HepG2 (cell line): ENCODE results near the gene KRTCAP3. TPM values are rescaled to one million over a fixed set of nuclear protein-coding genes. Genes with fewer than 3 reads are reported as not detected.
A peak's percentile ranks its signal among the peaks of the same experiment; 100 is the strongest.

ENCODE experiments used
- ATAC-seq: fragments of 200-7000 bp; cut with Tn5 transposase; 3 replicates; pipeline ENCODE4 v1.9.1; 2020; ENCODE audit warnings: mild to moderate bottlenecking, moderate library complexity
- BruUV-seq: library from RNA; stranded (reverse); fragments of 400-500 nt; replicated peaks from 2 replicates; lab custom pipeline; 2021; lab: Mats Ljungman, UMichigan
- CTCF ChIA-PET: fragments of 300-600 bp; formaldehyde crosslinking; extraction: SDS; loops from one replicate; lab custom pipeline; 2021; ENCODE audit warnings: low total read pairs, inconsistent platforms, low intra/inter-chr PET ratio; lab: Yijun Ruan, JAX
- POLR2A ChIA-PET: fragments of 350-600 bp; sonication (Branson Sonifier 250); formaldehyde crosslinking; loops from one replicate; lab custom pipeline; 2020; ENCODE audit warnings: antibody characterized with exemption, inconsistent platforms; lab: Yijun Ruan, JAX
- DNase-seq: peaks from one replicate; pipeline ENCODE4 v3.0.0-alpha.2; 2015; ENCODE audit warnings: low spot score
- FAIRE-seq: peaks from 3 replicates; lab custom pipeline; 2011; peaks lifted over from hg19 to GRCh38; lab: Jason Lieb, UNC
- H2AFZ ChIP-seq: one replicate; pipeline ENCODE4 v1.6.1; 2011; ENCODE audit warnings: low read length, inconsistent platforms
- H3K27ac ChIP-seq: fragments of 300-600 bp; 3 replicates; pipeline ENCODE4 v1.8.0; 2011; ENCODE audit warnings: mixed run types, mild to moderate bottlenecking, mixed read lengths, low read length, inconsistent platforms; ENCODE audit not compliant: insufficient read depth; ENCODE audit errors: extremely low read length
- H3K27me3 ChIP-seq, 2 experiments: fragments of 200-600 bp in 1 of 2; 2 replicates in 1 of 2; 3 replicates in 1 of 2; pipeline versions ENCODE4 v1.6.0 to v1.8.0; 2011; ENCODE audit warnings: low read length in 2 of 2, mild to moderate bottlenecking in 2 of 2, moderate library complexity in 2 of 2, inconsistent platforms in 1 of 2; ENCODE audit not compliant: insufficient read depth in 2 of 2, control insufficient read depth in 1 of 2
- H3K36me3 ChIP-seq, 2 experiments: fragments of 200-600 bp in 1 of 2; replicated peaks in 1 of 2; 2 replicates in 1 of 2; 3 replicates in 1 of 2; pipeline versions ENCODE4 v1.5.1 to v1.8.0; 2011; ENCODE audit warnings: low read length in 2 of 2, inconsistent platforms in 1 of 2; ENCODE audit not compliant: insufficient read depth in 2 of 2, control insufficient read depth in 1 of 2
- H3K4me1 ChIP-seq: 2 replicates; pipeline ENCODE4 v1.5.1; 2012; ENCODE audit warnings: low read length, inconsistent platforms; ENCODE audit not compliant: insufficient read depth
- H3K4me2 ChIP-seq: 2 replicates; pipeline ENCODE4 v1.6.0; 2011; ENCODE audit warnings: low read depth, low read length, inconsistent platforms
- H3K4me3 ChIP-seq, 3 experiments: fragments of 200-600 bp in 1 of 3; sonication (generic), shearing (Covaris generic) in 1 of 3; replicated peaks in 1 of 3; 2 replicates each; pipeline ENCODE4 v1.5.1; 2011 to 2016; ENCODE audit warnings: low read length in 3 of 3, inconsistent platforms in 2 of 3, low read depth in 2 of 3, mild to moderate bottlenecking in 2 of 3, control low read depth in 1 of 3, mixed read lengths in 1 of 3; ENCODE audit not compliant: insufficient read depth in 1 of 3
- H3K79me2 ChIP-seq: one replicate; pipeline ENCODE4 v1.6.1; 2011; ENCODE audit warnings: low read length, inconsistent platforms; ENCODE audit not compliant: insufficient read depth
- H3K9ac ChIP-seq: 2 replicates; pipeline ENCODE4 v1.6.0; 2011; ENCODE audit warnings: mild to moderate bottlenecking, low read depth, low read length, inconsistent platforms; ENCODE audit not compliant: insufficient read depth
- H3K9me3 ChIP-seq: 2 replicates; pipeline ENCODE4 v1.5.1; 2012; ENCODE audit warnings: mild to moderate bottlenecking, low read length
- H4K20me1 ChIP-seq: 2 replicates; pipeline ENCODE4 v1.6.0; 2011; ENCODE audit warnings: inconsistent platforms, mild to moderate bottlenecking, low read length, moderate library complexity; ENCODE audit not compliant: insufficient read depth
- ZNF639 ChIP-seq: conservative IDR thresholded peaks from 2 replicates; pipeline ENCODE4 v1.6.1; 2018; ENCODE audit warnings: missing genetic modification reagents
- ZNF740 ChIP-seq: sonication (generic); formaldehyde crosslinking; IDR thresholded peaks from 2 replicates; pipeline ENCODE4 v1.4.0; 2020; ENCODE audit warnings: missing genetic modification reagents
- WGBS: methylation state at CpG from one replicate; pipeline ENCODE4 v1.1.6; 2017; ENCODE audit warnings: low lambda C conversion rate; 5-methylcytosine and 5-hydroxymethylcytosine counted together
- in situ Hi-C: cut with HindIII; loops from 2 replicates; pipeline ENCODE4 v1.10.0; 2017; ENCODE audit warnings: low pct_unique_long_range_greater_than_20kb; ENCODE audit not compliant: extremely low pct_ligation_motif_present
- intact Hi-C: fragments of 100-400 bp; cut with micrococcal nuclease; formaldehyde crosslinking; loops from one replicate; pipeline ENCODE4 v1.10.0; 2022; ENCODE audit not compliant: unreplicated experiment
- polyA plus RNA-seq, 8 experiments: library from polyadenylated mRNA; depleted of rRNA in 3 of 8; stranded (reverse) in 7 of 8; unstranded in 1 of 8; fragments of >200 nt; fragmentation: Illumina TruSeq in 4 of 8; extraction: Trizol in 4 of 8; gene quantifications; 2 replicates each; pipeline versions ENCODE4 v1.2.1 to v1.2.3, GENCODE V29; 2011 to 2016; ENCODE audit warnings: low read depth in 4 of 8, missing spikeins in 1 of 8, mixed read lengths in 1 of 8; ENCODE audit not compliant: insufficient read depth in 1 of 8
- small RNA-seq, 3 experiments: library from RNA; depleted of rRNA; stranded (forward); fragments of <200 nt; gene quantifications; one replicate each; pipeline ENCODE3, GENCODE V24; 2012; ENCODE audit warnings: low read depth in 2 of 3, low replicate concordance in 1 of 3; ENCODE audit not compliant: insufficient read length in 3 of 3, insufficient read depth in 2 of 3
- total RNA-seq, 5 experiments: library from RNA; depleted of rRNA; stranded (reverse); fragments of >200 nt; fragmentation: Illumina TruSeq; extraction: Trizol; gene quantifications; 2 replicates each; pipeline ENCODE4 v1.2.3, GENCODE V29; 2016; ENCODE audit warnings: low read depth in 1 of 5
- TF ChIP-seq, protein P1 (sequence below): sonication (generic); formaldehyde crosslinking; conservative IDR thresholded peaks from 2 replicates; pipeline ENCODE4 v1.8.1; 2023; ENCODE audit warnings: missing genetic modification reagents
- TF ChIP-seq, protein P2 (sequence below): sonication (generic); formaldehyde crosslinking; IDR thresholded peaks from 2 replicates; pipeline ENCODE4 v1.5.0; 2020; ENCODE audit warnings: mild to moderate bottlenecking, missing genetic modification reagents, borderline replicate concordance

KRTCAP3 gene
- total and polyA plus RNA-seq, 2 of the 13 experiments (the other 11 are each of a cell fraction or from before 2014, with no cell fraction given), result 2.1 to 4.5 TPM

- in situ Hi-C loops (no loop called here), intact Hi-C loops (no loop called here)
- Histone ChIP-seq H3K27ac (no peak overlapping the region), H3K36me3 (no peaks in the 10 kb centered on the region), H2AFZ (no peak overlapping the region), H3K79me2 (no peaks in the 10 kb centered on the region), H3K4me3 (peak overlapping the region in 1 of 3 experiments; percentile 81; a peak in 1 of 6 replicates), H4K20me1 (no peaks in the 10 kb centered on the region), H3K9me3 (no peaks in the 10 kb centered on the region), H3K4me1 (peaks cover 63% of the 10 kb centered on the region), H3K9ac (peak overlapping the region; percentile 74; the same call in 1 of the 2 replicates), H3K27me3 (no peaks in the 10 kb centered on the region; a peak in 1 of 5 replicates), H3K4me2 (peak overlapping the region; percentile 95)
- CTCF ChIA-PET, result no interaction called here
- no TSS peak for BruUV-seq
- 78% methylated on average over 13 of the region's 13 CpGs for WGBS
- TF ChIP-seq ZNF740 (CRISPR knock-in tag), result peak; percentile 83; the same call in 1 of the 2 replicates
- TF ChIP-seq ZNF639 (CRISPR knock-in tag), result 0 out of 2 replicates have a peak, but pooled peaks have one; percentile 15
- TF ChIP-seq, protein P1, sequence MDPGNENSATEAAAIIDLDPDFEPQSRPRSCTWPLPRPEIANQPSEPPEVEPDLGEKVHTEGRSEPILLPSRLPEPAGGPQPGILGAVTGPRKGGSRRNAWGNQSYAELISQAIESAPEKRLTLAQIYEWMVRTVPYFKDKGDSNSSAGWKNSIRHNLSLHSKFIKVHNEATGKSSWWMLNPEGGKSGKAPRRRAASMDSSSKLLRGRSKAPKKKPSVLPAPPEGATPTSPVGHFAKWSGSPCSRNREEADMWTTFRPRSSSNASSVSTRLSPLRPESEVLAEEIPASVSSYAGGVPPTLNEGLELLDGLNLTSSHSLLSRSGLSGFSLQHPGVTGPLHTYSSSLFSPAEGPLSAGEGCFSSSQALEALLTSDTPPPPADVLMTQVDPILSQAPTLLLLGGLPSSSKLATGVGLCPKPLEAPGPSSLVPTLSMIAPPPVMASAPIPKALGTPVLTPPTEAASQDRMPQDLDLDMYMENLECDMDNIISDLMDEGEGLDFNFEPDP, result no peak
- TF ChIP-seq, protein P2, sequence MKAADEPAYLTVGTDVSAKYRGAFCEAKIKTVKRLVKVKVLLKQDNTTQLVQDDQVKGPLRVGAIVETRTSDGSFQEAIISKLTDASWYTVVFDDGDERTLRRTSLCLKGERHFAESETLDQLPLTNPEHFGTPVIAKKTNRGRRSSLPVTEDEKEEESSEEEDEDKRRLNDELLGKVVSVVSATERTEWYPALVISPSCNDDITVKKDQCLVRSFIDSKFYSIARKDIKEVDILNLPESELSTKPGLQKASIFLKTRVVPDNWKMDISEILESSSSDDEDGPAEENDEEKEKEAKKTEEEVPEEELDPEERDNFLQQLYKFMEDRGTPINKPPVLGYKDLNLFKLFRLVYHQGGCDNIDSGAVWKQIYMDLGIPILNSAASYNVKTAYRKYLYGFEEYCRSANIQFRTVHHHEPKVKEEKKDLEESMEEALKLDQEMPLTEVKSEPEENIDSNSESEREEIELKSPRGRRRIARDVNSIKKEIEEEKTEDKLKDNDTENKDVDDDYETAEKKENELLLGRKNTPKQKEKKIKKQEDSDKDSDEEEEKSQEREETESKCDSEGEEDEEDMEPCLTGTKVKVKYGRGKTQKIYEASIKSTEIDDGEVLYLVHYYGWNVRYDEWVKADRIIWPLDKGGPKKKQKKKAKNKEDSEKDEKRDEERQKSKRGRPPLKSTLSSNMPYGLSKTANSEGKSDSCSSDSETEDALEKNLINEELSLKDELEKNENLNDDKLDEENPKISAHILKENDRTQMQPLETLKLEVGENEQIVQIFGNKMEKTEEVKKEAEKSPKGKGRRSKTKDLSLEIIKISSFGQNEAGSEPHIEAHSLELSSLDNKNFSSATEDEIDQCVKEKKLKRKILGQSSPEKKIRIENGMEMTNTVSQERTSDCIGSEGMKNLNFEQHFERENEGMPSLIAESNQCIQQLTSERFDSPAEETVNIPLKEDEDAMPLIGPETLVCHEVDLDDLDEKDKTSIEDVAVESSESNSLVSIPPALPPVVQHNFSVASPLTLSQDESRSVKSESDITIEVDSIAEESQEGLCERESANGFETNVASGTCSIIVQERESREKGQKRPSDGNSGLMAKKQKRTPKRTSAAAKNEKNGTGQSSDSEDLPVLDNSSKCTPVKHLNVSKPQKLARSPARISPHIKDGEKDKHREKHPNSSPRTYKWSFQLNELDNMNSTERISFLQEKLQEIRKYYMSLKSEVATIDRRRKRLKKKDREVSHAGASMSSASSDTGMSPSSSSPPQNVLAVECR (CRISPR knock-in tag), result peak; percentile 7; the same call in 1 of the 2 replicates
- DNase-seq (no peak), ATAC-seq (peak; percentile 0; the same call in 1 of the 3 replicates), FAIRE-seq (no peak)
- POLR2A ChIA-PET, result interaction anchor here (0.8 to 2.0 kb wide), 8 partner anchors 66 to 170 kb away, joined by 3 to 9 read pairs (median 4); partner anchors contain the start of genes CCDC121, GPN1, GTF3C2 and NRBP1
Observed at GRCh38 chr2:27493948-27494283, 51.7 kb downstream of the KRTCAP3 start.

Small RNAs within 50 kb of the gene (small RNA-seq; reads per million reads assigned to genes)
- 0 reads per million in 3 experiments for gene RNU6-986P

Other genes starting within 250 kb of the KRTCAP3 start
- gene ATRAID, start 230.3 kb upstream of the KRTCAP3 start, total RNA-seq (2016; rRNA removed; fragmentation: Illumina TruSeq; extraction: Trizol), result 130 and 207 TPM in 2 replicates
- 280 and 382 TPM in 2 replicates for gene ATRAID, start 230.3 kb upstream of the KRTCAP3 start, polyA plus RNA-seq (2011; rRNA removed)
- gene SLC5A6, start 230.1 kb upstream of the KRTCAP3 start, total RNA-seq (2016; rRNA removed; fragmentation: Illumina TruSeq; extraction: Trizol), result 73.9 and 135 TPM in 2 replicates
- 417 and 462 TPM in 2 replicates for gene SLC5A6, start 230.1 kb upstream of the KRTCAP3 start, polyA plus RNA-seq (2011; rRNA removed)
- 21.5 and 21.7 TPM in 2 replicates for gene CAD, start 225.0 kb upstream of the KRTCAP3 start, total RNA-seq (2016; rRNA removed; fragmentation: Illumina TruSeq; extraction: Trizol)
- gene CAD, start 225.0 kb upstream of the KRTCAP3 start, polyA plus RNA-seq (2011; rRNA removed), result 37.0 and 43.1 TPM in 2 replicates
- 0.38 TPM in 1 of 2 replicates, not detected in the other for gene SLC30A3, start 179.3 kb upstream of the KRTCAP3 start, total RNA-seq (2016; rRNA removed; fragmentation: Illumina TruSeq; extraction: Trizol)
- 0.79 and 1.0 TPM in 2 replicates for gene SLC30A3, start 179.3 kb upstream of the KRTCAP3 start, polyA plus RNA-seq (2011; rRNA removed)
- not detected in 2 replicates for gene DNAJC5G, start 166.9 kb upstream of the KRTCAP3 start, total RNA-seq (2016; rRNA removed; fragmentation: Illumina TruSeq; extraction: Trizol)
- 0.05 and 0.07 TPM in 2 replicates for gene DNAJC5G, start 166.9 kb upstream of the KRTCAP3 start, polyA plus RNA-seq (2011; rRNA removed)
- 0.07 TPM in 1 of 2 replicates, not detected in the other for gene TRIM54, start 160.0 kb upstream of the KRTCAP3 start, total RNA-seq (2016; rRNA removed; fragmentation: Illumina TruSeq; extraction: Trizol)
- 0.13 and 0.14 TPM in 2 replicates for gene TRIM54, start 160.0 kb upstream of the KRTCAP3 start, polyA plus RNA-seq (2011; rRNA removed)
- 0.36 and 1.2 TPM in 2 replicates for gene UCN, start 133.9 kb upstream of the KRTCAP3 start, total RNA-seq (2016; rRNA removed; fragmentation: Illumina TruSeq; extraction: Trizol)
- gene UCN, start 133.9 kb upstream of the KRTCAP3 start, polyA plus RNA-seq (2011; rRNA removed), result 2.3 and 2.6 TPM in 2 replicates
- gene MPV17, start 119.3 kb upstream of the KRTCAP3 start, total RNA-seq (2016; rRNA removed; fragmentation: Illumina TruSeq; extraction: Trizol), result 37.0 and 48.9 TPM in 2 replicates
- 119 and 129 TPM in 2 replicates for gene MPV17, start 119.3 kb upstream of the KRTCAP3 start, polyA plus RNA-seq (2011; rRNA removed)
- gene GTF3C2, start 85.6 kb upstream of the KRTCAP3 start, total RNA-seq (2016; rRNA removed; fragmentation: Illumina TruSeq; extraction: Trizol), result 77.5 and 80.0 TPM in 2 replicates
- gene GTF3C2, start 85.6 kb upstream of the KRTCAP3 start, polyA plus RNA-seq (2011; rRNA removed), result 110 and 130 TPM in 2 replicates
- gene EIF2B4, start 72.0 kb upstream of the KRTCAP3 start, total RNA-seq (2016; rRNA removed; fragmentation: Illumina TruSeq; extraction: Trizol), result 91.5 and 105 TPM in 2 replicates
- gene EIF2B4, start 72.0 kb upstream of the KRTCAP3 start, polyA plus RNA-seq (2011; rRNA removed), result 96.4 and 99.2 TPM in 2 replicates
- gene SNX17, start 71.8 kb upstream of the KRTCAP3 start, total RNA-seq (2016; rRNA removed; fragmentation: Illumina TruSeq; extraction: Trizol), result 94.9 and 109 TPM in 2 replicates
- 75.0 and 88.4 TPM in 2 replicates for gene SNX17, start 71.8 kb upstream of the KRTCAP3 start, polyA plus RNA-seq (2011; rRNA removed)
- 2.4 and 4.9 TPM in 2 replicates for gene ZNF513, start 61.6 kb upstream of the KRTCAP3 start, total RNA-seq (2016; rRNA removed; fragmentation: Illumina TruSeq; extraction: Trizol)
- 6.3 and 10.9 TPM in 2 replicates for gene ZNF513, start 61.6 kb upstream of the KRTCAP3 start, polyA plus RNA-seq (2011; rRNA removed)
- 211 and 213 TPM in 2 replicates for gene PPM1G, start 32.8 kb upstream of the KRTCAP3 start, total RNA-seq (2016; rRNA removed; fragmentation: Illumina TruSeq; extraction: Trizol)
- 52.3 and 58.2 TPM in 2 replicates for gene PPM1G, start 32.8 kb upstream of the KRTCAP3 start, polyA plus RNA-seq (2011; rRNA removed)
- gene NRBP1, start 13.8 kb upstream of the KRTCAP3 start, total RNA-seq (2016; rRNA removed; fragmentation: Illumina TruSeq; extraction: Trizol), result 165 and 222 TPM in 2 replicates
- 227 and 240 TPM in 2 replicates for gene NRBP1, start 13.8 kb upstream of the KRTCAP3 start, polyA plus RNA-seq (2011; rRNA removed)
- 17.0 and 21.6 TPM in 2 replicates for gene IFT172, start 47.4 kb downstream of the KRTCAP3 start, total RNA-seq (2016; rRNA removed; fragmentation: Illumina TruSeq; extraction: Trizol)
- 30.7 and 35.7 TPM in 2 replicates for gene IFT172, start 47.4 kb downstream of the KRTCAP3 start, polyA plus RNA-seq (2011; rRNA removed)
- 7.4 and 9.0 TPM in 2 replicates for gene FNDC4, start 52.8 kb downstream of the KRTCAP3 start, total RNA-seq (2016; rRNA removed; fragmentation: Illumina TruSeq; extraction: Trizol)
- 17.4 and 26.3 TPM in 2 replicates for gene FNDC4, start 52.8 kb downstream of the KRTCAP3 start, polyA plus RNA-seq (2011; rRNA removed)
- 6.9 and 15.2 TPM in 2 replicates for gene GCKR, start 54.5 kb downstream of the KRTCAP3 start, total RNA-seq (2016; rRNA removed; fragmentation: Illumina TruSeq; extraction: Trizol)
- gene GCKR, start 54.5 kb downstream of the KRTCAP3 start, polyA plus RNA-seq (2011; rRNA removed), result 48.3 and 74.5 TPM in 2 replicates
- 31.0 and 38.1 TPM in 2 replicates for gene ZNF512, start 140.7 kb downstream of the KRTCAP3 start, total RNA-seq (2016; rRNA removed; fragmentation: Illumina TruSeq; extraction: Trizol)
- gene ZNF512, start 140.7 kb downstream of the KRTCAP3 start, polyA plus RNA-seq (2011; rRNA removed), result 27.9 and 29.8 TPM in 2 replicates
- gene CCDC121, start 186.6 kb downstream of the KRTCAP3 start, total RNA-seq (2016; rRNA removed; fragmentation: Illumina TruSeq; extraction: Trizol), result 3.0 and 3.8 TPM in 2 replicates
- 1.2 and 1.9 TPM in 2 replicates for gene CCDC121, start 186.6 kb downstream of the KRTCAP3 start, polyA plus RNA-seq (2011; rRNA removed)
- 62.7 and 98.5 TPM in 2 replicates for gene GPN1, start 186.7 kb downstream of the KRTCAP3 start, total RNA-seq (2016; rRNA removed; fragmentation: Illumina TruSeq; extraction: Trizol)
- gene GPN1, start 186.7 kb downstream of the KRTCAP3 start, polyA plus RNA-seq (2011; rRNA removed), result 51.9 and 54.5 TPM in 2 replicates
- 28.7 and 32.9 TPM in 2 replicates for gene SUPT7L, start 221.2 kb downstream of the KRTCAP3 start, total RNA-seq (2016; rRNA removed; fragmentation: Illumina TruSeq; extraction: Trizol)
- gene SUPT7L, start 221.2 kb downstream of the KRTCAP3 start, polyA plus RNA-seq (2011; rRNA removed), result 77.5 and 78.0 TPM in 2 replicates
- 44.6 and 59.0 TPM in 2 replicates for gene SLC4A1AP, start 221.5 kb downstream of the KRTCAP3 start, total RNA-seq (2016; rRNA removed; fragmentation: Illumina TruSeq; extraction: Trizol)
- 13.4 and 15.3 TPM in 2 replicates for gene SLC4A1AP, start 221.5 kb downstream of the KRTCAP3 start, polyA plus RNA-seq (2011; rRNA removed)